ENCODE measurements around the gene PLCH1.
A peak's percentile ranks its signal among the peaks of the same experiment; 100 is the strongest.
"Not testable (repeated sequence)": the region's sequence is repeated elsewhere in the genome, so short reads cannot be mapped to it uniquely, and the experiment has no call there.

The PLCH1 gene

GRCh38 chr3:155637567-155637966 is 107.3 kb downstream of the PLCH1 start:
- Histone ChIP-seq H3K27ac (no peak overlapping the region), H3K9me3 (ENCODE audit: low read depth, low read length) (no peaks in the 10 kb centered on the region), H3K4me3 (no peak overlapping the region), H3K36me3 (ENCODE audit: insufficient read depth, low read length) (no peaks in the 10 kb centered on the region), H3K9ac (ENCODE audit: insufficient read length) (no peak overlapping the region)
- DNase-seq (ENCODE audit: low read depth, low spot score), result no peak
- TF ChIP-seq POLR2AphosphoS5 (IDR thresholded peaks at IDR 0.05; ENCODE audit: borderline replicate concordance, low read depth, low read length) (no peak), EZH2 (IDR thresholded peaks at IDR 0.05) (no peak), FOXP2 (optimal IDR thresholded peaks at IDR 0.05; ENCODE audit: control extremely low read depth, extremely low read length, insufficient read depth) (no peak)

- Histone ChIP-seq H3K9ac (ENCODE audit: insufficient read length) (no peak overlapping the region), H3K36me3 (ENCODE audit: insufficient read depth, low read length) (no peaks in the 10 kb centered on the region), H3K27ac (no peak overlapping the region), H3K4me3 (no peak overlapping the region), H3K9me3 (ENCODE audit: low read depth, low read length) (no peaks in the 10 kb centered on the region)
- TF ChIP-seq EZH2 (IDR thresholded peaks at IDR 0.05) (no peak), POLR2AphosphoS5 (IDR thresholded peaks at IDR 0.05; ENCODE audit: borderline replicate concordance, low read depth, low read length) (no peak), FOXP2 (optimal IDR thresholded peaks at IDR 0.05; ENCODE audit: control extremely low read depth, extremely low read length, insufficient read depth) (no peak)
- DNase-seq (ENCODE audit: low read depth, low spot score), result no peak
Measured at GRCh38 chr3:155635056-155635455, 109.8 kb downstream of the PLCH1 start.

GRCh38 chr3:155634121-155634719 is 110.7 kb downstream of the PLCH1 start:
- Histone ChIP-seq H3K9me3 (ENCODE audit: low read depth, low read length) (no peaks in the 10 kb centered on the region), H3K4me3 (no peak overlapping the region), H3K27ac (no peak overlapping the region), H3K36me3 (ENCODE audit: insufficient read depth, low read length) (no peaks in the 10 kb centered on the region), H3K9ac (ENCODE audit: insufficient read length) (no peak overlapping the region)
- no peak for DNase-seq (ENCODE audit: low read depth, low spot score)
- TF ChIP-seq POLR2AphosphoS5 (IDR thresholded peaks at IDR 0.05; ENCODE audit: borderline replicate concordance, low read depth, low read length) (no peak), FOXP2 (optimal IDR thresholded peaks at IDR 0.05; ENCODE audit: control extremely low read depth, extremely low read length, insufficient read depth) (no peak), EZH2 (IDR thresholded peaks at IDR 0.05) (no peak)

- H3K9ac ChIP-seq (ENCODE audit: insufficient read length), result peak overlapping the region; percentile 5
- TF ChIP-seq EZH2 (IDR thresholded peaks at IDR 0.05), result no peak
- TF ChIP-seq FOXP2 (optimal IDR thresholded peaks at IDR 0.05; ENCODE audit: control extremely low read depth, extremely low read length, insufficient read depth), result no peak
- no peak for TF ChIP-seq POLR2AphosphoS5 (IDR thresholded peaks at IDR 0.05; ENCODE audit: borderline replicate concordance, low read depth, low read length)
- peak; percentile 40 for DNase-seq (ENCODE audit: low read depth, low spot score)
- H3K36me3 ChIP-seq (ENCODE audit: insufficient read depth, low read length), result no peaks in the 10 kb centered on the region
- no peaks in the 10 kb centered on the region for H3K9me3 ChIP-seq (ENCODE audit: low read depth, low read length)
- peak overlapping the region; percentile 51 for H3K4me3 ChIP-seq
- no peak overlapping the region for H3K27ac ChIP-seq
Measured at GRCh38 chr3:155631323-155632019, 113.4 kb downstream of the PLCH1 start.

GRCh38 chr3:155629556-155629955 is 115.3 kb downstream of the PLCH1 start:
- TF ChIP-seq FOXP2 (optimal IDR thresholded peaks at IDR 0.05; ENCODE audit: control extremely low read depth, extremely low read length, insufficient read depth) (no peak), EZH2 (IDR thresholded peaks at IDR 0.05) (no peak), POLR2AphosphoS5 (IDR thresholded peaks at IDR 0.05; ENCODE audit: borderline replicate concordance, low read depth, low read length) (no peak)
- H3K4me3 ChIP-seq, result no peak overlapping the region
- H3K9me3 ChIP-seq (ENCODE audit: low read depth, low read length), result no peaks in the 10 kb centered on the region
- no peak overlapping the region for H3K27ac ChIP-seq
- H3K9ac ChIP-seq (ENCODE audit: insufficient read length), result no peak overlapping the region
- no peak for DNase-seq (ENCODE audit: low read depth, low spot score)
- H3K36me3 ChIP-seq (ENCODE audit: insufficient read depth, low read length), result no peaks in the 10 kb centered on the region

GRCh38 chr3:155629056-155629455 is 115.8 kb downstream of the PLCH1 start:
- TF ChIP-seq POLR2AphosphoS5 (IDR thresholded peaks at IDR 0.05; ENCODE audit: borderline replicate concordance, low read depth, low read length) (no peak), FOXP2 (optimal IDR thresholded peaks at IDR 0.05; ENCODE audit: control extremely low read depth, extremely low read length, insufficient read depth) (no peak), EZH2 (IDR thresholded peaks at IDR 0.05) (no peak)
- Histone ChIP-seq H3K9me3 (ENCODE audit: low read depth, low read length) (no peaks in the 10 kb centered on the region), H3K27ac (peak overlapping the region; percentile 33; the same call in 1 of the 2 replicates), H3K4me3 (no peak overlapping the region), H3K9ac (ENCODE audit: insufficient read length) (no peak overlapping the region), H3K36me3 (ENCODE audit: insufficient read depth, low read length) (no peaks in the 10 kb centered on the region)
- DNase-seq (ENCODE audit: low read depth, low spot score), result no peak

GRCh38 chr3:155622647-155623046 is 122.2 kb downstream of the PLCH1 start:
- not testable (repeated sequence) for H3K27ac ChIP-seq; DNase-seq (ENCODE audit: low read depth, low spot score); H3K36me3 ChIP-seq (ENCODE audit: insufficient read depth, low read length); H3K9me3 ChIP-seq (ENCODE audit: low read depth, low read length); H3K4me3 ChIP-seq; H3K9ac ChIP-seq (ENCODE audit: insufficient read length)

GRCh38 chr3:155620552-155620951 is 124.3 kb downstream of the PLCH1 start:
- H3K9me3 ChIP-seq (ENCODE audit: low read depth, low read length), result peaks cover 12% of the 10 kb centered on the region; the same call in 1 of the 2 replicates
- H3K27ac ChIP-seq; H3K36me3 ChIP-seq (ENCODE audit: insufficient read depth, low read length); DNase-seq (ENCODE audit: low read depth, low spot score); H3K4me3 ChIP-seq; H3K9ac ChIP-seq (ENCODE audit: insufficient read length): not testable (repeated sequence)
